ENCODE results near the gene RASA3.
A peak's percentile ranks its signal among the peaks of the same experiment; 100 is the strongest.

Gene RASA3

DNA sequence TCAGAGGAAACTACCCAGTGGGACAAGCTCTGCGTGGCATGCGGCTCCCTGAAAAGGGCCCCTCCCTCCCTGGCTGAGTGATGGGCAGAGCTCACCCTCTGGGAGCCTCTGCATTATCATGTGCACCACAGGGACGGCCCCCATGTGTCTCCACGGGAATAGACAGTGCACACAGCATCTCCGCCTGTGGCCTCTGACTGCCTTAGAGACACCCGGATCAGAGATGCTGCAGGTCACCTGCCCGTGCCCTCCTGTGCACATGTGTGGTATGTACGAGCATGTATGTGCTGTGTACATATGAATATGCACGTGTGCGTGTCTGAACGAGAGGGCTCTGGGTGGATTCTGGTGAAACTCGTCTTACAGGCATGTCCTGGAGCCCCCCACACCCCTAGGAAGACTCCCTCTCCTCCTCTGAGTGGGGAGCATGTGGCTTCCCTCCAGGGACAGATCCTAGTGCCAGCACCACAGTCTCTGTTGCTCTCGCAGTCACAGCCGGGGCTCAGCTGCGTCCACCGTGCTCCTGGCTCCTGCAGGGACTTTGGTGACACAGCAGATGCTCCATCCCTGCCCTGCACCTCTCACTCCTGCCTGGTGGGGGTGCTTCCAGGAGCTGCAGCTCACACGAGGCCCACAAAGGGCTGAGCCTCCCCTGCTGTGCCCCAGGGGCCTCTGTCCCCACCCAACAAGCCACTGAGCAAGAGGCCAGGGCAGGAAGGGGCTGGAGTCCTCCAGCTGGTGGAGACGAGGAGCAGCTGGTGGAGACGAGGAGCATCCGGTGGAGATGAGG is 178.2 kb downstream of the RASA3 start:
- H3K36me3 ChIP-seq = no peaks in the 10 kb centered on the region
- H3K27me3 ChIP-seq = peaks cover 16% of the 10 kb centered on the region
- peaks cover 0 to 8% of the 10 kb centered on the region in 2 experiments for H3K4me1 ChIP-seq (ENCODE audit: control insufficient read depth in 1 of 2, insufficient read depth in 1 of 2, low read depth in 1 of 2, low read length in 1 of 2)
- TF ChIP-seq, protein P1, sequence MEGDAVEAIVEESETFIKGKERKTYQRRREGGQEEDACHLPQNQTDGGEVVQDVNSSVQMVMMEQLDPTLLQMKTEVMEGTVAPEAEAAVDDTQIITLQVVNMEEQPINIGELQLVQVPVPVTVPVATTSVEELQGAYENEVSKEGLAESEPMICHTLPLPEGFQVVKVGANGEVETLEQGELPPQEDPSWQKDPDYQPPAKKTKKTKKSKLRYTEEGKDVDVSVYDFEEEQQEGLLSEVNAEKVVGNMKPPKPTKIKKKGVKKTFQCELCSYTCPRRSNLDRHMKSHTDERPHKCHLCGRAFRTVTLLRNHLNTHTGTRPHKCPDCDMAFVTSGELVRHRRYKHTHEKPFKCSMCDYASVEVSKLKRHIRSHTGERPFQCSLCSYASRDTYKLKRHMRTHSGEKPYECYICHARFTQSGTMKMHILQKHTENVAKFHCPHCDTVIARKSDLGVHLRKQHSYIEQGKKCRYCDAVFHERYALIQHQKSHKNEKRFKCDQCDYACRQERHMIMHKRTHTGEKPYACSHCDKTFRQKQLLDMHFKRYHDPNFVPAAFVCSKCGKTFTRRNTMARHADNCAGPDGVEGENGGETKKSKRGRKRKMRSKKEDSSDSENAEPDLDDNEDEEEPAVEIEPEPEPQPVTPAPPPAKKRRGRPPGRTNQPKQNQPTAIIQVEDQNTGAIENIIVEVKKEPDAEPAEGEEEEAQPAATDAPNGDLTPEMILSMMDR (IDR thresholded peaks at IDR 0.05) = no peak
- H3K27ac ChIP-seq = no peak overlapping the region
- H3K9me3 ChIP-seq = peaks cover 2% of the 10 kb centered on the region
- no peak overlapping the region for H3K4me3 ChIP-seq (ENCODE audit: low read depth in 1 of 2, low read length in 1 of 2)

DNA sequence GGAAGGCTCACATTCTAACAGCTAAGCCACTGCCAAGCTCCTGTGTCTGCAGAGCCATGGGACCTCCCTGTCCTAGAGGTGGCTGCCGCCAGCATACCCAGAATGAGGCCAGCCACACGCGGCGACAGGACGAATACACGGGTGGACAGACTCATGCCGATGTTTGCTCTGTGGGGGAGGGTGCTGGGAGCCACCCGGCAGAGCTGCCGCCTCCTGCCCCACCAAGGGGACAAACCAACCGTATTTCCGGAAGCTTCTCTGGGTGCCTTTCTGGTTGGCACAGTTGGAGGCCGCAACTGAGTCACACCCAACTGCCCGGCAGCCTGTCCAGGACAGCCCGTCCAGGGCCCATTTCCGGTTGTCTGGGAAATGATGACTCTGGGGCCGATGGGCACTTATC is 178.9 kb downstream of the RASA3 start:
- Histone ChIP-seq H3K36me3 (no peaks in the 10 kb centered on the region), H3K27ac (no peak overlapping the region), H3K9me3 (no peaks in the 10 kb centered on the region), H3K27me3 (peaks cover 16% of the 10 kb centered on the region), H3K4me1 (ENCODE audit: control insufficient read depth in 1 of 2, insufficient read depth in 1 of 2, low read depth in 1 of 2, low read length in 1 of 2) (peaks cover 0 to 8% of the 10 kb centered on the region in 2 experiments), H3K4me3 (ENCODE audit: low read depth in 1 of 2, low read length in 1 of 2) (no peak overlapping the region)
- TF ChIP-seq, protein P1 (IDR thresholded peaks at IDR 0.05) = no peak

- H3K27me3 ChIP-seq = peaks cover 16% of the 10 kb centered on the region
- H3K4me1 ChIP-seq (ENCODE audit: control insufficient read depth in 1 of 2, insufficient read depth in 1 of 2, low read depth in 1 of 2, low read length in 1 of 2) = peaks cover 0 to 8% of the 10 kb centered on the region in 2 experiments
- no peak overlapping the region for H3K27ac ChIP-seq
- no peak overlapping the region for H3K4me3 ChIP-seq (ENCODE audit: low read depth in 1 of 2, low read length in 1 of 2)
- H3K36me3 ChIP-seq = no peaks in the 10 kb centered on the region
- no peaks in the 10 kb centered on the region for H3K9me3 ChIP-seq
- TF ChIP-seq, protein P1 (IDR thresholded peaks at IDR 0.05) = no peak
These were observed 179.4 kb downstream of the RASA3 start for GRCh38 chr13:113952983-113953520.

GRCh38 chr13:113952151-113952982 is 180.1 kb downstream of the RASA3 start:
- TF ChIP-seq, protein P1 (IDR thresholded peaks at IDR 0.05) = no peak
- H3K4me1 ChIP-seq (ENCODE audit: control insufficient read depth in 1 of 2, insufficient read depth in 1 of 2, low read depth in 1 of 2, low read length in 1 of 2) = peaks cover 0 to 8% of the 10 kb centered on the region in 2 experiments
- H3K36me3 ChIP-seq = no peaks in the 10 kb centered on the region
- H3K27me3 ChIP-seq = peaks cover 16% of the 10 kb centered on the region
- no peak overlapping the region for H3K27ac ChIP-seq
- H3K4me3 ChIP-seq (ENCODE audit: low read depth in 1 of 2, low read length in 1 of 2) = no peak overlapping the region
- H3K9me3 ChIP-seq = no peaks in the 10 kb centered on the region

DNA sequence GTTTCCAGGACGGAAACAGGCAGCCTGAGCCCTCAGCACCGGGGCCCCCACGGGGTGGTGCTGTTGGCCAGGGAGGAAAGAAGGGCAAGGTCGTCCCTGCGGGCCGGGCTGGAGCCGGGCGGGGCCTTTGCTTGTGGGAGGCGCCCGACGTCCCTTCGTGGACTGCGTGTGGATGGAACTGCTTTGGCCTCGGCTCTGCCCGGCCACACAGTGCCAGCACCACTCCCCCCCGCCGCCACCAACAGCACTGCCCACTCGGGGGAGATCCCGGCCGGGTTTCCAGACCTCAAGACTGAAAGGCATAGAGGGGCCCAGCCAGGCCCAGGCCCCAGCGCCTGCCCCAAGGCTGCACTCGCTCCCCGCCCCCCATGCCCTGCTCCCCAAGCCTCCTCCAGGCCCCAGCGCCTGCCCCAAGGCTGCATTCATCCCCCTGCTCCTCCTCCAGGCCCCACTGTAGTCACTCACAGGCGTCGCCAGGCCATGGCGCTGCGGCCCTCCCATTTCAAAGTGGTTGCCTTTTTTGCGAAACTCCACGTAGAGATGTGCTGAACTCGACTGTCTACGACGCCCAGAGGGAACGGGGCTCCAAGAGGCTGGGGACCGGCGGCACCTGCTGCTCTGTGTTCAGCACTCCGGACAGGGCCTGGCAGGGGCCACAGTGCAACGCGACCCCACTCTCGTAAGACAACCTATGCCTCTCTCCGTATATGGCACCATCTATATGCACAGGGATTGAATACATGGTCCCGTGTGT is 181.0 kb downstream of the RASA3 start:
- peak overlapping the region in 1 of 2 experiments; percentile 29 for H3K4me3 ChIP-seq (ENCODE audit: low read depth in 1 of 2, low read length in 1 of 2)
- peaks cover 0 to 8% of the 10 kb centered on the region in 2 experiments for H3K4me1 ChIP-seq (ENCODE audit: control insufficient read depth in 1 of 2, insufficient read depth in 1 of 2, low read depth in 1 of 2, low read length in 1 of 2)
- H3K27ac ChIP-seq = no peak overlapping the region
- H3K9me3 ChIP-seq = no peaks in the 10 kb centered on the region
- H3K27me3 ChIP-seq = peaks cover 16% of the 10 kb centered on the region
- TF ChIP-seq, protein P1 (IDR thresholded peaks at IDR 0.05) = peak; percentile 55
- no peaks in the 10 kb centered on the region for H3K36me3 ChIP-seq
